DMS153 (cell line): Measurements from ENCODE around the gene ETNK2.
A peak's percentile ranks its signal among the peaks of the same experiment; 100 is the strongest.
"Not testable (repeated sequence)": the region's sequence is repeated elsewhere in the genome, so short reads cannot be mapped to it uniquely, and the experiment has no call there.

Source experiments
- DNase-seq: peaks from one replicate; lab custom pipeline; 2025; lab: John Stamatoyannopoulos, UW

ETNK2 gene

GRCh38 chr1:204126386-204126785, 25.5 kb downstream of the ETNK2 start:
- DNase-seq: no peak

GRCh38 chr1:204125759-204126351, 26.0 kb downstream of the ETNK2 start:
- no peak for DNase-seq

GRCh38 chr1:204124639-204125038, 27.2 kb downstream of the ETNK2 start:
- no peak for DNase-seq

GRCh38 chr1:204123376-204123775, 28.5 kb downstream of the ETNK2 start:
- DNase-seq: no peak

GRCh38 chr1:204121840-204122555, 29.8 kb downstream of the ETNK2 start:
- DNase-seq: no peak

GRCh38 chr1:204116539-204116938, 35.3 kb downstream of the ETNK2 start:
- DNase-seq: no peak

- DNase-seq: no peak
Measured at GRCh38 chr1:204115116-204115515, 36.7 kb downstream of the ETNK2 start.

GRCh38 chr1:204114606-204115005, 37.2 kb downstream of the ETNK2 start:
- DNase-seq: no peak

GRCh38 chr1:204113896-204114295, 37.9 kb downstream of the ETNK2 start:
- DNase-seq: no peak

- DNase-seq: no peak
Measured at GRCh38 chr1:204112876-204113730, 38.7 kb downstream of the ETNK2 start.

GRCh38 chr1:204110894-204111633, 40.8 kb downstream of the ETNK2 start:
- DNase-seq: no peak

- peak; percentile 91 for DNase-seq
Measured at GRCh38 chr1:204108312-204109141, 43.3 kb downstream of the ETNK2 start.

GRCh38 chr1:204107892-204108291, 44.0 kb downstream of the ETNK2 start:
- DNase-seq: no peak

GRCh38 chr1:204106825-204107224, 45.0 kb downstream of the ETNK2 start:
- no peak for DNase-seq

GRCh38 chr1:204105131-204105515, 46.7 kb downstream of the ETNK2 start:
- no peak for DNase-seq

- DNase-seq: peak; percentile 87
Measured at GRCh38 chr1:204104331-204105130, 47.3 kb downstream of the ETNK2 start.

- DNase-seq: no peak
Measured at GRCh38 chr1:204103431-204103741, 48.5 kb downstream of the ETNK2 start.

- DNase-seq: peak; percentile 48
Measured at GRCh38 chr1:204102739-204103430, 49.0 kb downstream of the ETNK2 start.

- DNase-seq: peak; percentile 63
Measured at GRCh38 chr1:204102029-204102611, 49.7 kb downstream of the ETNK2 start.

GRCh38 chr1:204099754-204100153, 52.1 kb downstream of the ETNK2 start:
- DNase-seq: not testable (repeated sequence)
